ENCODE results near the gene PSD4.

The PSD4 gene

DNA sequence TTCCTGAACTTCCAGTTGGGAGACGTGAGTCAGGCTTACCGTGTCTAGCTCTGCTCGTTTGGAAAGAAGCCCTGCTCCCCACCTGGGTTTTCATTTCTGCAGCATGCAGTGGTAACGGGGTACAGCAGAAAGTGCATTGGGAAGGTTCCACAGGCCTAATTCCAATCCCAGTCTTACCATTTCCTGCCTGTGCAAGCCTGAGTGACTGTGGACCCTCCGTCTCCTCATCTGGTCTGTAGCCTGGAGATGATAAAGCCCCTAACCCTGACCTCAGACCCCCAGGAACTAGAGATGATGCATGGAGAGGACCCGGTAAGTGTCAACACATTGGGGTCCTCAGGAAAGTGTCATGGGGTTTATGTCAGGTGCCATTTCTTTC, 5.8 kb upstream of the PSD4 start:
- no peak for DNase-seq (ENCODE audit: low read depth)

DNA sequence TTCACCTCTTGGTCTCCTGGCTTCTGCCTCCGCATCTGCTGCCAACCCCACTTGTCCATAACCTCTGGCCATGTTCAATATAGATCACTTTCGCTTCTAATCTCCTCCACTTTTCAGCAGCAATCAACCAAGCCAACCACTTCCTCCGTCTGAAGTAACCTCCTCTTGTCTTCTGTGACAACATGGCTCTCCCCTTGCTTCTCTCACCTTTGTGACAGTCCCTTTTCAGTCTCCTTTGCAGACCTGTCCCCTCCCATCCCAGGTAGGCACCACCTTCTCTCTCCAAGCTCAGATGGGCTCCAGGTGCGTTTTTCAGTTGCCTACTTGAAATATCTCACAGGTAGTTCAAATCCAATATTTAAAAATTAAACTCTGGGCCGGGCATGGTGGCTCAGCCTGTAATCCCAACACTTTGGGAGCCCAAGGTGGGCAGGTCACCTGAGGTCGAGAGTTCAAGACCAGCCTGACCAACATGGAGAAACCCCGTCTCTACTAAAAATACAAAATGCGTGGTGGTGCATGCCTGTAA, 4.7 kb upstream of the PSD4 start:
- DNase-seq (ENCODE audit: low read depth): no peak

DNA sequence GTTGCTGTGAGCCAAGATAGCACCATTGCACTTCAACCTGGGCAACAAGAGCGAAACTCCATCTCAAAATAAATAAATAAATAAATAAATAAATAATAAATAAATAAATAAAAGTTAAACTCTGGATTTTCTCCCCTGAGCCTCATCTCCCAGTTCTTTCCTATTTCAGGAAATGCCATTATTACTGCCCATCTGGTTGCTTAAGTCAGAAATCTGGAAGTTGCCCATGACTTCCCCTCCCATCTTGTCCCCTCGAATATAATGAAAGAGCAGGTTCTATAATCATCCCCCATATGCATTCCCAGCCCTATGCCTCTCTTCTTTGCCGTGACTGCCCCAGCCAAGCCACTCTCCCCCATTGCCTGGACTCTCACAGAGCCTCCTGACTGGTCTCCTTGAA, 4.2 kb upstream of the PSD4 start:
- DNase-seq (ENCODE audit: low read depth): no peak

DNA sequence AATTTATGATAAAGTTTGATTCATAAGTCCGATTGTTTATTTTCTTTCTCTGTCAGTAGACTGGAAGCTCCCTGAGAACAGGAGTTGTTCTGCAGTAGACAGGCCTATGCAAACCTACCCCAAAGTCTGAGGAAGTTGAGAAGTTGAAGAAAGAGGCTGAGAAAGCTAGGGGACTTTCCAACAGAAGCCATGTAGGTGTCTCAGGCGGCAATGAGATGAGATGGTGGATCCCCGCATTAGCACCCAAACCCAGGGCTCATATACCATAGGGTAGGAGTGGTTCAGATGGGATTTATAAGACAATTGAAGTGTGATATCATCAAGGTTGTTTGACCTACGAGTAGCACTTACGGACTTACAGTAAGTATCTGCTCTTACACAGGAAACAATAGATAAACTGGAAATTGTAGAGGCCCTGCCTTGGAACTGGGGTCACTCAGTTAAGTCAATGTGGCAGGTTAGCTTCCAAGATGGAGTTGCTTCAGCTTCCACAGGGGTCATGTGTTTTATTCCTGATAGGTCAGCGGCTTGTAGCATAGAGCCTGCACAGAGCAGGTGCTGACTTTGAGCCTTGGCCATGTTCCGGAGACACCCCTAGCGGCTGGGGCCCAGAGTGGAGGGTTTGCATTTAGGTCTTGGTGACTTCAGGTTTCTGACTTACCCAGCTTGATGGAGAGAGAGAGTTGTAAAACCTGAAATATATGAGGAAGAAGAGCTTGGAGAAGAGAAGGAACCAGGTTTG, 2.3 kb upstream of the PSD4 start:
- no peak for DNase-seq (ENCODE audit: low read depth)

DNA sequence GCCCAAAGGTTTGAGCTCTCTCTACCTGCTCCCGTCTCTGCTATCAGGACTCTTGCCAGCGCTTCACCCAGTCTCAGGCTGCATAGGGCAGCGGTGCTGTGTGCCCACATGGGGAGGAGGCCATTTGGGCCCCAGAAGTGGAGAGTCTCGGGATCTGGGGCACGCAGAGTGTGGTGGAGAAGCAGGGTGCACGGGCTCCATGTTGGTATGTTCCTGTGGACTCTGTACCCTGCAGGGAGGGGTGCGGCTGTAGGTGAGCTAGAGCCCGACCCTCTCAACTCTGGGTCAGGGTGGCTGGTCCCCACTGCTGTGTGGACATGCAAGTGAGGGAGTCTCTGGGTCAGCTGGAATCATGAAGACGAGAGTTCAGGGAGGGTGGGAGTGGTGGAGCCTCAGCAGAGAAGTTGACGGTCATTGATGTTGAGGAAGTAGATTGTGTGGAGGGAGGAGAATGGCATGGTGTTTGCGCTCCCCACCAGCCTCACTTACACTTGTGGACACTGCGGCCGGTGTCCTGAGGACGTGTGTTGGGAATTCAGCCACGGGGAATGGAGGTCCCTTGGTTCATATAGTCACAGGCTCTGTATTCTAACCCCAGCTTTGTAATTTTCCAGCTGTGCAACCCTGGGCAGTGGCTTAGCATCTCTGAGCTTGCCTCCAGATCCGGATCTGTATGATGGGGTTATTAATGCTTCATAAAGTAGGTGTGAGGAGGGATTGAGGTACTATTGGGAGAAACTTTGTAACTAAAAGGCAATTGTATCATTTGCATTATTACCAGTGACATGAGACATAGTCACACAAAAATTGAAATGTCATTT, 840 bp upstream of the PSD4 start:
- no peak for DNase-seq (ENCODE audit: low read depth)

DNA sequence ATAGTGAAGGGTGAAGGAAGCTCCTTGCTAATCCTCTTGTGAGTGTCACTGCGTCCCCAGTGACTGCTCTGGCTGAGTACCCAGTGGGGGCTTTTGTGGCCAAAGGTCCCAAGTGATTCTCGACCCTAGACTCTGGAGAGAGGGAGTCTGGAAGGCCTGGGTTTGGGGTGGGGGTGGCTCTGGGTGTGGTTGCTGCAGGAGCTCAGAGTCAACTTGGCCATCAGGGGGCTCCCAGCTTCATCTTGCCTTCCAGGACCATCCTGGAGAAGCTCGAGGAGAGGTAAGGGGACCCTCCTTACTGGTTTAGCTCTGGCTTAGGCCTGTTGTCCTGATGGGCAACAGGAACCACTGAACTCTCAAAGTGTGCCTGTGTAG, 592 bp downstream of the PSD4 start:
- DNase-seq (ENCODE audit: low read depth): no peak

DNA sequence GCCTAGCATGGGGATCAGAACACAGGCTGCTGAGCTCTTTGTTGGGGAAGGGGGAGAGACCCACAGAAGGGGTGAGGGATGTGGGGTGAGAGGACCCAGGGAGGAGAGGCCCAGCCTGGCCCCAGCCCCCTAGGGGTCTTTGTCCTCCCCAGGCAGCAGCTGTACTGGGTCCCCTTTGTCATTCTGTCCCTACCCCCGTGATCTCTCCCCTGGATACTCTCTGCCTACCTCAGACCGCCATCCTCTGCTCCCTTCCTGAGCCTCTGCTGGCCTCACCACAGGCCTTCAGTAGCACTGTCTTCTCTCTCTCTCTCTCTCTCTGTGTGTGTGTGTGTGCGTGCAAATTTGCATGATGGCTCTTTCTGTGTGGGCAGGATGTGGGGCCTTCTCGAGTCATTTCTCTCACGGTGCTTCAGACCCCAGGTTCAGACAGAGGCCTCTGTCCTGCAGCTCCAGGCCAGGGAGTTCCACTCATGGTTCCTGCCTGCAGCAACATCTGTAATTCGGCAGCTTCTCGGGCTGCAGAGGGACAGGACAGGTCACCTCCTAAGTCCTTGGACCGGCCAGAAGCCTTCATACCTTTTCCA, 1.4 kb downstream of the PSD4 start:
- DNase-seq (ENCODE audit: low read depth): no peak

DNA sequence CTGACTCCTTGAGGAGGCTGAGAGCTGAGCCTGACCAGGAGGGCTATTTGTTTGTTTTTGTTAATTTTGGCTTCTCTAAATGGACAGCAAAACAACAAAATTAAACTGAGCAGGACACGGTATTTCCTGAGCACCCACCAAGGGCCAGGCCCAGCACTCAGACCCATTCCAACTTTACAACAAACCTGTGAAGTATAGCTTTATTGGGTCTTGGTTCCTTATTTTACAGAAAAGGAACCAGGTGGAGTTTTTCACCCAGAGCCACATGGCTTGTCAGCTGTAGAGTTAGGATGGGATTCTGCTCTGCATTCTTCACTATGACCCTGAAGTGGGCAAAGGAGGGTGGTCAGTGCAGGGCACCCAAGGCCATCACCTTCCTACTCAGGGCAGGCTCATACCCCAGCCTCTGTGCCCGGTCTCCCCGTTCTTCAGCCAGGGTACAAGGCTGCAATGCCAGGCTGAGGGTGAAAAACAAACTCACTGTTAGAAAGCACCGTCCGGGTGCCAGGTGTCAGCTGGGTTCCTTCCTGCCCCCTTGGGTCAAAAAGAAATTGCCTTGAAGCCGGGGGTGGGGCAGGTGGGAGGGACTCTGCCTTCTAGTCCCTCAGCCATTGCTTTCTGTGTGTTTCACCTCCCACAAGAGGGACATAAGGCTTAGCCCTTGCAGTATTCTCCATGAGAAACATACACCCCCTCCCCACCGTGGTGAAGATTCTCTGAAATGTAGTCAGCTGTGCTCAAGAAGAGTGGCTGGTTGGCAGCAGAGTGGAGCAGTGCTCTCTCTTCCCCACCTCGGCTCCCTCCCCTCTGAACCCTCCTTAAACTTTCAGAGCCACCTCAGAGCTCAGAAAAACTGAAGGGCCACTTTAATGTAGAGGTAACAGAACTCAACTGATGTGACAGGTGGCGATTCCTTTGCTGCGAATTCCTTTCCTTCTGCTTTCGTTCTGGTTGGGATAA, 2.2 kb downstream of the PSD4 start:
- no peak for DNase-seq (ENCODE audit: low read depth)

DNA sequence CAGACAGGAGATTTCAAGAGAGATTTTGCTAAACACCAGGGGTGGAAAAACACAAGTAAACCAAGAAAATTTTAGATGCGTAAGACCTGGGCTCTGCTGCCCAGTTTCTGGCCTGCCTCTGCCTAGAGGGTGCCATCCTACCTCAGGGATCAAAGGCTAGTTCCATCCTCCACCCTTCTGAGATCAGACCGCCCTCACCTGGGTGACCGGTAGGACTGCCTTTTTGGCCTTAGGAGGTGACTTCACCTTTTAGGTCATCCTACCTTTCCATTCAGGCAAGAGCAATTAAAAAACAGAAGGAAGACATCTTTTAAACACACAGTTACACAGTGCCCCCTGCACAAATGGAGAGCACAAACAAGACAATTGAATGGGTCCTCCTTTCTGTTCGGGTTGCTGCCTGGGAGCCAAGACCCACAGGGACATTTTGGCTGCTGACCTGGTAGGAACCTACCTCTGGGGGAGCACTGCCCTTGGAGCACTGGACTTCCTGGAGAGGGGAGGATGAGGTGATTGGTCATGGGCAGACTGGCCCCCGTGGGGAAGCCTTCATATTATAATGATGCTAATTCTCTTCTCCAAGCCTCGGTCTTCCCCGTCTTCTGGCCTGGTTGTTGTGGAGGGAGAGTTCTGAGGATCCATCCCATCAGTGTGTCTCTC, 3.1 kb downstream of the PSD4 start:
- DNase-seq (ENCODE audit: low read depth): no peak

DNA sequence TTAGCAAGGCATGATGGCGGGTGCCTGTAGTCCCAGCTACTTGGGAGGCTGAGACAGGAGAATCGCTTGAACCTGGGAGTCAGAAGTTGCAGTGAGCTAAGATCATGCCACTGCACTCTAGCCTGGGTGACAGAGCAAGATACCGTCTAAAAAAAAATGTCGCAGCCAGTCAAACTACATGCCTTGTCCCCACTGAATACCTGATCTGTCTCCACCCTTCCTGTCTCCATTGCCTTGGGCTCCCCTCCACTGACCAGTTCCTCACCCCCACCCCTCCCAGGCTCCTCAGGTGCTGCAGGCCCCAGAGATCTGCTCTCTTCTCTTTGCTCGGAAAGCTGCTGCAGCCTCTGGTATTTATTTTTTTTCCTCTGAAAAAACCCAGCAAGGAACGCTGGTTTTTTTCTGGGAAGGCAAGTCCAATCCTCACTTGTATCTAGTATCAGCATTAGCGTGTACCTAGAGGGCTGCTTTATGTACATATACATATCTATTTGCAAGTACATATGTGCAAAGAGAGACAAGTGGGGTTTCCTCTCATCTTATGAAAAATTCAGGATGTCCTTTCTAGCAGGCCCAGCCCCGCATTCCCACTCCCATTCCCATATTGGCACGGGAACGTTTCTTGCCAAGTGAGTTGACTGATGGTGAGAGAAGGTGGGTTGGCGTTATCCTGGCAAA, 4.4 kb downstream of the PSD4 start:
- no peak for DNase-seq (ENCODE audit: low read depth)

DNA sequence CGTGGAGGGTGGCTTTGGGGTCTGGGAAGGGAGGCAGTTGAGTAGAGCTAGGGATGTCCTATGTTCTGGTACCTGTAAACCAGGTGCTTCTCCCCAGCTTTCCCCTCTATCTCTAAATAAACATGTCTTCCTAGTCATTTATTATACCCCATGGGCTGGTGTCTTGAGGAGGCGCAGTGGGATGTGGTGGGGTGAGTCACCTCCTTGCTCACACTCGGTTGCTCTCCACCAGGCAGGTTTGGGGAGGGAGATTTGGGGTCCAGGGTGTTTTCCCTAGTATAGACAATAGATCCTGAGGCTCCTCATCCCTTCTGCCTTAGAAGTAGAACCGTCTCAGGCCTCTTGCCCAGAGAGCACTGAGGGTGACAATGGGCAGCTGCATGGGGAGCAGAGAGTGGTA, 5.1 kb downstream of the PSD4 start:
- DNase-seq (ENCODE audit: low read depth): no peak

DNA sequence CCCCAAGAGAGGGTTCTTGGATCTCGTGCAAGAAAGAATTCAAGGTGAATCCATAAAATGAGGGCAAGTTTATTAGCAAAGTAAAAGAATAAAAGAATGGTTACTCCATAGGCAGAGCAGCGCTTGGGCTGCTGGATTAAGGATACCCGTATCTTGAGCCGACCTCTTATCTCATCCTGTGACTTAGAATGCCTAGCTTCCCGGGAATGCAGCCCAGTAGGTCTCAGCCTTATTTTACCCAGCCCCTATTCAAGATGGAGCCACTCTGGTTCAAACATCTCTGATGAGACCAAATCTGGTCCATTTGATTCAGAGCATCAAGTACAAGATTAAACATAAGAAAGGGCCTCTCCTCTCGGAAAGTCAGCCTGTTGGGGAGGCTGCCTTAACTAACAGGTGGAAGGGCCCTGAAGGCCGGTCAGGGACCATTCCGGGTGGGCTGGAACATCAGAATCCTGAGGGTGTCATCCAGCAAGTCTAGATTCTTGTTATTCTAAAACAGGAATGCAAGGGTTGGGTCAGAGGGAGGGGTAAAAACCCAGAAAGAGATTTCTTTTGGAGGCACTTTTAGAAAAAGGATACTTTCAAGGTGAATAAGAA, 5.8 kb downstream of the PSD4 start:
- no peak for DNase-seq (ENCODE audit: low read depth)

DNA sequence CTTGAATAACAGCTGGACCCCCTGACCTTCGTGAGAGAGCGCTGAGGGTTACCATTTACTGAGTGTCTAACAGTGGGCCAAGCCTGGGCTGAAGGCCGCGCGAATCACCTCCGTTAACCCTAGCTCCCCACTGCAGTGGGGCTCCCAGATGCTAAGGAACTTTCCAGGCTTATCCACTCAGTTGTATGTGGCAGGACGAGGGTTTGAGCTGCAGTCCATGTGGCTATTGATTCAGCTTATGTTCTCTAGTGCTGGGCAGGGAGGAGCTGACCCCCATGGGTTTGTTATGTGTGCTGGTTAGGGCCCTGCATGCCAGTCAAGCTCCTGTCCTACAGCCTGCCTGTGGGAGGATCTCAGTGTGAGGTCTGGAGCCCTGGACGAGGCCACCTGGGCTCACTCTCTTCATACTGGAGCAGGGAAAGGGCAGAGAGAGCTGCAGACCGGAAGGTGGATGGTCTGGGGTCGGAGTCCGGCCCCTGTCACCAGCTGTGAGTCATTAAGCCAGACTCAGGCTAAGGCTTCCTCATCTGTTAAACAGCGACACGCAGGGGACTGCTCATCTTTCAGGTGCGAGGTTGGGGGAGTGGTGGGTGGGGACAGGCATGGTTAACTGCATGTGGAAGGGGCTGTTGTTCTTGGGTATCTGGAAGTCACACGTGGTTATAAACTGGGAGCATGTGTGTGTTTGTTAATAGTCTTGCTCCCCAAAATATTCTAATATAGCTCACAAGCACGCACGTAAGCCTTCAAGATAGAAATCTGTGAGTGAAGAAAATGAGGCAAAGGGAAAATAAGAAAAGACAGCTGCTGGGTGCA, 6.6 kb downstream of the PSD4 start:
- no peak for DNase-seq (ENCODE audit: low read depth)

DNA sequence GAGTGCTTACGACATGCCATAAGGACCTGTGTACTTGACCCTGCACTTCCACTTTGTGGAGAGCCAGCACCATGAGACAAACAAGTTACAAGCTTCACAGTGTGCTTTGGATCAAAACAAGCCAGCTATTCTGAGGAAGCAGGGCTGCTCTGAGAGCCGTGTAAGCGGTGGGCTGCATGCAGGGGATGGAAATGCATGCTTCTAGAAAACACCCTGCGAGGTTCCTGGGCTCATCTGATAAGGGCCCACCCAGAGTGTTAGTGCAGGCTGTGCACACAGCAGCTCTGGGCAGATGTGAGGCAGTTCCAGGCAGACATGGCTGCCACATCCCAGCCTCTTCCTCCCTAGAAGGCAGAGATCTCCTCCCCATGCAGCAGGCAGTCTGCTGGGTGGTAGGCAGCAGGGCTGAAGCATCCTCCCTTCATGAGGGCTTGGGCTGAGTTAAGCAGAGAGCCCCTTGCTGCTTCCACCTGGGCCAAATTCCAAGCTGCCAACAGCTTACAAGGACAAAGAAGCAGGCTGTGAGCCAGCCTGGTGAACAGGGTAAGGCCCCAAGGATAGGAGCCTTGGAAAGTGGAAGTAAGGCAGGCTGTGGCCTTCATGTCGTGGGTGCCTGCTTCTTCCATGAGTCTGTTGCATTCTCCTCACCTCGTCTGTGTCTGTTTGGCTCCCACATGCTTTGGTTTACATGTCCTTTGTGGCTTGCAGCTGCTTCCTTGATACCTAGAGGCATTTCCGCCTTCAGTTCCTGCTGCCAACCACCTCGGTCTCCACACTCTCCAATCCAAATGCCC, 7.7 kb downstream of the PSD4 start:
- no peak for DNase-seq (ENCODE audit: low read depth)

DNA sequence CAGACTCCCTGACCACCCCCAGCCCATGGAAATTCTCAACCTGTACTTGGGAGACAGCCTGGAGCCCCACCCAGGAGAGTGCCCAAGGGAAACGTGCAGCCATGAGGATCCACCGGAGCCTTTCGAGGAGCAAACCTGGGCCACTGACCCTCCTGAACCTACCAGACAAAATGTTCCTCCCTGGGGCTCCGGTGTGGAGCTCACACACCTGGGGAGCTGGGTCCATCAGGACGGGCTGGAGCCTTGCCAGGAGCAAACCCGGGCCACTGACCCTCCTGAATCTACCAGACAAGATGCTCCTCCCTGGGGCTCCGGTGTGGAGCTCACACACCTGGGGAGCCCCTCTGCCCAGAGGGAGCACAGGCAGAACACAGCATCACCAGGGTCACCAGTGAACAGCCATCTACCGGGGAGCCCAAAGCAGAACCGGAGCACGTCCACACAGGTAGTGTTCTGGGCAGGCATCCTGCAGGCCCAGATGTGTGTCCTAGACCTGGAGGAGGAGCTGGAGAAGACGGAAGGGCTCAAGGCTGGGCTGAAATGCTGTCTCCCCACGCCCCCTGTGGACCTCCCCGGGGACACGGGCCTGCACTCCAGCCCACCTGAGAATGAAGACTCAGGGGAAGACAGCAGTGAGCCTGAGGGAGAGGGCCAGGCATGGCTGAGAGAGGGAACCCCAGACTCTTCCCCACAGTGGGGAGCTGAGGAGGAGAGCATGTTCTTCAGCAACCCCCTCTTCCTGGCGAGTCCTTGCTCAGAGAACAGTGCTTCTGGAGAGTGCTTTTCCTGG, 8.9 kb downstream of the PSD4 start:
- no peak for DNase-seq (ENCODE audit: low read depth)

DNA sequence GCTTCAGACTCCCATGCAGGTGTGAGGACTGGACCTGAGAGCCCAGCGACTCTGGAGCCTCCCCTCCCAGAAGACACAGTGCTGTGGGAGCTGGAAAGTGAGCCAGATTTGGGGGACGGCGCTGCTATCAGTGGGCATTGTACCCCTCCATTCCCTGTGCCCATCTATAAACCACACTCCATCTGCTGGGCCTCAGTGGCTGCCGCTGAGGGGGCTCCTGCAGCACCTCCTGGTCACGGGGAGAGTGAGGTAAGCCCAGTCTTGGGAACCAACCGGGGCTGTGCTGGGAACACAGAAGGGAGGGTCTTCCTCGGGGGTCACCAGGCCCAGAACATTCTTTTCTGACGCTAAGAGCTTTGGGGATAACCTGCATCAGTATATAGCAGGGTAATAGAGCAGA, 9.5 kb downstream of the PSD4 start:
- no peak for DNase-seq (ENCODE audit: low read depth)

DNA sequence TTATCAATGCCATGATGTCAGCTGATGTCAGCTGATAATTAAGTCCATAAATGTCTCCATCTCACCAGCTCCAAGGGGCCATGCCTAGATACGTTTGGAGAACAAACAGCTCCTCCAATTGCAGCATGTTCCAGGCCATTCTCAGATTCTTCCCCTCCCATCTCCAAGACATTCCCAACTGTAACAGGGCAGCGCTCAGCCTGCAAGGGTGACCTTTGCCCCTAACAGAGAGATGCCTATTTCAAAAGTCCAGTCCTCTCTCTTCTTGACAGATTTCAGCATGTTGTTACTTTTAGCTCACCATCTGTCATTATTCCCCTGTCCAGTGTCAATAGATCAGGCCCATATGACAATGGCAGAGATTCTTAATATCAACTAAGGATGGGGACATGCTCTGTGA, 9.9 kb downstream of the PSD4 start:
- DNase-seq (ENCODE audit: low read depth): no peak

Data from stimulated activated CD8-positive, alpha-beta memory T cell treated with anti-CD3 and anti-CD28 coated beads, Interleukin-15, amount 100 ng/mL, for 24 hours (primary cell).